Measurements from ENCODE around the gene OR52K2.

DNA sequence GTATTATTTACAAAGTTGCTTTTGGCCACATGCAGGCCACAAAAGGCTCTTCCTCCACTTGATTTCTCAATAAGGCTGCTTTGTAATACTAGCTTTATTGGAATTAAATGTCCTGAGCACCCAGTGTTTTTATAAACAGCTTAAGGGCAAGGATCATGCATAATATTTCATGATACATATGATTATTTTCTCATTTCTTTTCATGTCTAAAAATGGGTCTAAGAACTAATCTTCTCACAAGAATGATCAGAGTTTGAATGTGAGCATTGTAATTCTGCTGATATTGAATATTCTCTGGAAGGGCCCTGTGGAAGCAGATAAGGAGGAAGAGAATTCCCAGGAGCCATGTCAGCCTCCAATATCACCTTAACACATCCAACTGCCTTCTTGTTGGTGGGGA is at the start of gene OR52K2:
- TF ChIP-seq, protein P1, sequence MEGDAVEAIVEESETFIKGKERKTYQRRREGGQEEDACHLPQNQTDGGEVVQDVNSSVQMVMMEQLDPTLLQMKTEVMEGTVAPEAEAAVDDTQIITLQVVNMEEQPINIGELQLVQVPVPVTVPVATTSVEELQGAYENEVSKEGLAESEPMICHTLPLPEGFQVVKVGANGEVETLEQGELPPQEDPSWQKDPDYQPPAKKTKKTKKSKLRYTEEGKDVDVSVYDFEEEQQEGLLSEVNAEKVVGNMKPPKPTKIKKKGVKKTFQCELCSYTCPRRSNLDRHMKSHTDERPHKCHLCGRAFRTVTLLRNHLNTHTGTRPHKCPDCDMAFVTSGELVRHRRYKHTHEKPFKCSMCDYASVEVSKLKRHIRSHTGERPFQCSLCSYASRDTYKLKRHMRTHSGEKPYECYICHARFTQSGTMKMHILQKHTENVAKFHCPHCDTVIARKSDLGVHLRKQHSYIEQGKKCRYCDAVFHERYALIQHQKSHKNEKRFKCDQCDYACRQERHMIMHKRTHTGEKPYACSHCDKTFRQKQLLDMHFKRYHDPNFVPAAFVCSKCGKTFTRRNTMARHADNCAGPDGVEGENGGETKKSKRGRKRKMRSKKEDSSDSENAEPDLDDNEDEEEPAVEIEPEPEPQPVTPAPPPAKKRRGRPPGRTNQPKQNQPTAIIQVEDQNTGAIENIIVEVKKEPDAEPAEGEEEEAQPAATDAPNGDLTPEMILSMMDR (IDR thresholded peaks at IDR 0.05) = no peak
- TF ChIP-seq POLR2A (IDR thresholded peaks at IDR 0.05) = no peak
